ENCODE measurements around the gene RAP2B.
A peak's percentile ranks its signal among the peaks of the same experiment; 100 is the strongest.
"Not testable (repeated sequence)": the region's sequence is repeated elsewhere in the genome, so short reads cannot be mapped to it uniquely, and the experiment has no call there.

Gene RAP2B

DNA sequence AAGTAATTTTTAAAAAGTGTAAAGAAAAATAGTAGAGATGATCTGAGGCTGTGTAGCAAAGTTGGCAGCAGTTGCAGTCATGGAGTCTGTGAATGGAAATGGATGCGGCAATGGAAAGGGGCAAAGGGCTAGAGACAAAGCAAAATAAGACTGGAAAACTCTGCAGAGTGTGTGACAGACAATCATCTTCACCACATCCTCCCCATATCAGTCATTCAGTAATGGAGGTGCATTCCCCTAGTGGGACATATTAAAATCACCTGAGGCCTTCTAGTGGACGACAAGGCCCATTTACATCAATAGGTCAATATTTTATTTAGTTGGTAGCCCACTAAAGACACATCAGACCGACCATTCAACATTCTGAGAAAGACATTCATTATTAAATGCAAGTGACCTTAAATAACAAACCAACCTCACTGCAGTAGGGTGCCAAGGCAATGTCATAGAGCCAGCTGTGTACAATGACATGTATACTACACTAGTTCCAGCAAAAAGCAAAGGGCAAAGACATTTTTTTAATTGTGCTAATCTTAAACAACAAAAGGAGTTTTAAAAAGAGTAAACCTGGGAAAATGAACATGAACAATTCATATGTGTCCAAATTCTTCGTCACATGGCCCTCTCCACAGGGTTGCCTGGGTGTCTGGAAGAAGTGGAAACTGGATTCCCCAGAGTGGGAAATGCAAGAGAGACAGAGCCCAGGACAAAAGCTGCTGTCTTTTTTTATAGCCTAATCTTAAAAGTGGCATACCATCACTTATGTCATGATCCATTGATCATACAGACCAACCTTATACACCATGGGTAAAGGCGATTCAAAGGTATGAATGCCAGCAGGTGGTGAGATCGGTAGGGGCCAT lies 15.6 kb upstream of the RAP2B start:
- no peaks in the 10 kb centered on the region for H3K36me3 ChIP-seq (ENCODE audit: control insufficient read depth, insufficient read depth, low read length)
- peak overlapping the region; percentile 6 for H2AFZ ChIP-seq
- H3K79me2 ChIP-seq, result no peaks in the 10 kb centered on the region
- TF ChIP-seq, protein P1, sequence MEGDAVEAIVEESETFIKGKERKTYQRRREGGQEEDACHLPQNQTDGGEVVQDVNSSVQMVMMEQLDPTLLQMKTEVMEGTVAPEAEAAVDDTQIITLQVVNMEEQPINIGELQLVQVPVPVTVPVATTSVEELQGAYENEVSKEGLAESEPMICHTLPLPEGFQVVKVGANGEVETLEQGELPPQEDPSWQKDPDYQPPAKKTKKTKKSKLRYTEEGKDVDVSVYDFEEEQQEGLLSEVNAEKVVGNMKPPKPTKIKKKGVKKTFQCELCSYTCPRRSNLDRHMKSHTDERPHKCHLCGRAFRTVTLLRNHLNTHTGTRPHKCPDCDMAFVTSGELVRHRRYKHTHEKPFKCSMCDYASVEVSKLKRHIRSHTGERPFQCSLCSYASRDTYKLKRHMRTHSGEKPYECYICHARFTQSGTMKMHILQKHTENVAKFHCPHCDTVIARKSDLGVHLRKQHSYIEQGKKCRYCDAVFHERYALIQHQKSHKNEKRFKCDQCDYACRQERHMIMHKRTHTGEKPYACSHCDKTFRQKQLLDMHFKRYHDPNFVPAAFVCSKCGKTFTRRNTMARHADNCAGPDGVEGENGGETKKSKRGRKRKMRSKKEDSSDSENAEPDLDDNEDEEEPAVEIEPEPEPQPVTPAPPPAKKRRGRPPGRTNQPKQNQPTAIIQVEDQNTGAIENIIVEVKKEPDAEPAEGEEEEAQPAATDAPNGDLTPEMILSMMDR (IDR thresholded peaks at IDR 0.05), result no peak
- H3K9ac ChIP-seq, result no peak overlapping the region
- H3K27ac ChIP-seq, result no peak overlapping the region
- H3K4me3 ChIP-seq (ENCODE audit: low read depth, low read length), result no peak overlapping the region
- no peak overlapping the region for H3K4me2 ChIP-seq (ENCODE audit: low read length)
- no peaks in the 10 kb centered on the region for H3K4me1 ChIP-seq
- no peaks in the 10 kb centered on the region for H3K27me3 ChIP-seq (ENCODE audit: control insufficient read depth, insufficient read depth, low read length)
- no peaks in the 10 kb centered on the region for H3K9me3 ChIP-seq (ENCODE audit: control insufficient read depth, low read length)

GRCh38 chr3:153150991-153151390 lies 11.0 kb upstream of the RAP2B start:
- Histone ChIP-seq H2AFZ (no peak overlapping the region), H3K9me3 (ENCODE audit: control insufficient read depth, low read length) (no peaks in the 10 kb centered on the region), H3K27me3 (ENCODE audit: control insufficient read depth, insufficient read depth, low read length) (no peaks in the 10 kb centered on the region), H3K4me3 (ENCODE audit: low read depth, low read length) (no peak overlapping the region), H3K4me1 (no peaks in the 10 kb centered on the region), H3K36me3 (ENCODE audit: control insufficient read depth, insufficient read depth, low read length) (no peaks in the 10 kb centered on the region), H3K9ac (no peak overlapping the region), H3K79me2 (no peaks in the 10 kb centered on the region), H3K27ac (no peak overlapping the region), H3K4me2 (ENCODE audit: low read length) (no peak overlapping the region)
- TF ChIP-seq, protein P1 (IDR thresholded peaks at IDR 0.05), result no peak

- not testable (repeated sequence) for H2AFZ ChIP-seq; H3K9ac ChIP-seq; H3K4me1 ChIP-seq; H3K36me3 ChIP-seq (ENCODE audit: control insufficient read depth, insufficient read depth, low read length); H3K9me3 ChIP-seq (ENCODE audit: control insufficient read depth, low read length); H3K27ac ChIP-seq; H3K27me3 ChIP-seq (ENCODE audit: control insufficient read depth, insufficient read depth, low read length); H3K79me2 ChIP-seq; H3K4me2 ChIP-seq (ENCODE audit: low read length); H3K4me3 ChIP-seq (ENCODE audit: low read depth, low read length)
Observed at GRCh38 chr3:153155786-153156185, 6.2 kb upstream of the RAP2B start.

- Histone ChIP-seq H3K4me1 (no peaks in the 10 kb centered on the region), H2AFZ (peak overlapping the region; percentile 51), H3K27ac (no peak overlapping the region), H3K27me3 (ENCODE audit: control insufficient read depth, insufficient read depth, low read length) (no peaks in the 10 kb centered on the region), H3K9me3 (ENCODE audit: control insufficient read depth, low read length) (no peaks in the 10 kb centered on the region), H3K4me3 (ENCODE audit: low read depth, low read length) (no peak overlapping the region), H3K4me2 (ENCODE audit: low read length) (no peak overlapping the region), H3K79me2 (peaks cover 2% of the 10 kb centered on the region), H3K9ac (no peak overlapping the region), H3K36me3 (ENCODE audit: control insufficient read depth, insufficient read depth, low read length) (no peaks in the 10 kb centered on the region)
- TF ChIP-seq, protein P1 (IDR thresholded peaks at IDR 0.05), result no peak
Observed at GRCh38 chr3:153158189-153158588, 3.8 kb upstream of the RAP2B start.

DNA sequence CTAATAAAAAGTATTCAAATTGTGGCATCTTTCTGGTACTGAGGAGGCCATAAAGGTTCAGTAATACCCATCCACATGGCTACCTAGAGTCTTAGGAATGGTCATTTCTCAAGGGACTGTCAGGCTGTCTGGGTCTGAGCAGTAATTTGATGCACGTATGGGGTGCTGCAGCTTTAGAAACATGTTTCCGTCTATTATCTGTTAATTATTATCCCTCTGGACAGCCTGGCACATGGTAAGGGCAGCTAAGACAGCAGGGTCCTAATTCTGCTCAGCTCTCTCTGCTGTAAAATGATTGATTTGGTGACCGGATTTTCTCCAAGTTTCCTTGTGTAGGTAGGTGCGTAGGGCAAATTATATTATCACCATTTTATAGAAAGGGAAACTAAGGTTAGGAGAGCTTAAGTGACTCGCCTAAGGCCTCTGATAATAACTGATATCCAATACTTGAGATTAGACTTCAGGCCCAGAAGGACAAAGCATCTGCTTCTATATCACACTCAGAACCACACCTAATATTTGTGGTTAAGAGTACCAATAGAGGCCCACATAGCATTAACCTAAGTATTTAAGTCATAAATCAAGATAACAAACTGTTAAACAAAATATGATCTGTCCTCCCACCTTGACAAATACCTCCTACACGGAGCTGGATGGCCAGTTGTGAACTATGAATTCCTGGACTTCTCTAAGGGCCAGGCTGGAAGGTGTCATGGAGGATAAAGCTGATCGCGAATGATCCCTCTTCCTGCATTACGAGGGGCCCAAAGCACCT lies 2.9 kb upstream of the RAP2B start:
- H3K36me3 ChIP-seq (ENCODE audit: control insufficient read depth, insufficient read depth, low read length), result no peaks in the 10 kb centered on the region
- H3K79me2 ChIP-seq, result peaks cover 4% of the 10 kb centered on the region
- no peak overlapping the region for H3K4me2 ChIP-seq (ENCODE audit: low read length)
- no peaks in the 10 kb centered on the region for H3K27me3 ChIP-seq (ENCODE audit: control insufficient read depth, insufficient read depth, low read length)
- H3K4me3 ChIP-seq (ENCODE audit: low read depth, low read length), result no peak overlapping the region
- TF ChIP-seq, protein P1 (IDR thresholded peaks at IDR 0.05), result no peak
- H3K9ac ChIP-seq, result no peak overlapping the region
- H3K27ac ChIP-seq, result no peak overlapping the region
- no peaks in the 10 kb centered on the region for H3K4me1 ChIP-seq
- peak overlapping the region; percentile 5 for H2AFZ ChIP-seq
- no peaks in the 10 kb centered on the region for H3K9me3 ChIP-seq (ENCODE audit: control insufficient read depth, low read length)

Data from parathyroid adenoma (tissue), 2 donors.